PFSK-1 (cell line): ENCODE measurements around the gene SNX4.

Source experiments
- FOXP2 ChIP-seq: optimal IDR thresholded peaks from 2 replicates; pipeline ENCODE3; 2011; ENCODE audit warnings: borderline replicate concordance, control low read depth, inconsistent platforms; ENCODE audit not compliant: insufficient read depth; ENCODE audit errors: extremely low read length, extremely low read depth
- POLR2AphosphoS5 ChIP-seq: IDR thresholded peaks from 2 replicates; pipeline ENCODE4 v1.6.1; 2012; ENCODE audit warnings: low read depth, mild to moderate bottlenecking, control low read depth, low read length, moderate library complexity
- SIN3A ChIP-seq: IDR thresholded peaks from 2 replicates; pipeline ENCODE4 v1.6.1; 2012; ENCODE audit warnings: mild to moderate bottlenecking, low read length, moderate library complexity, borderline replicate concordance; ENCODE audit not compliant: insufficient read depth
- TAF1 ChIP-seq: IDR thresholded peaks from 2 replicates; pipeline ENCODE4 v1.6.1; 2012; ENCODE audit warnings: low read length, control low read depth, borderline replicate concordance; ENCODE audit not compliant: insufficient read depth
- TF ChIP-seq, protein P1 (sequence below), 2 experiments: IDR thresholded peaks; 2 replicates each; pipeline versions ENCODE4 v1.6.1 to v1.8.0; 2011 to 2012; ENCODE audit warnings: low read depth in 2 of 2, low read length in 2 of 2, control low read depth in 1 of 2, inconsistent platforms in 1 of 2, mild to moderate bottlenecking in 1 of 2, moderate library complexity in 1 of 2; ENCODE audit not compliant: insufficient read depth in 1 of 2

DNA sequence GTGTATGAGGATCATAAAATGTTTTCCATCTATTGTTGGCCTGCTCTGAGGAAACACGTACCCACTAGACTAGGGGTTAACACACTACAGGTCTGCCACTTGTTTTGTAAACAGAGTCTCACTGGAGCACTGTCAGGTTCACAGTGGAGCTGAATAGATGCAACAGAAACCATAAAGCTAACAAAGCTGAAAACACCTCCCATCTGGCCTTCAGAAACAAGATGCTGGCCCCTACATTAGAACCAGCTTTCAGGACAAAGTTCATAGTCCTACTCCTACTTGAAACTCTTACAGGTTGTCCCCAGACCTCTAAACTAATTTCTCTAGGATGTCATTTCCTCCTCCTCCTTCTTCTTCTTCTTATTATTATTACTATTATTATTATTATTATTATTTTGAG is 42.3 kb downstream of the SNX4 start:
- no peak for TF ChIP-seq TAF1
- TF ChIP-seq, protein P1, sequence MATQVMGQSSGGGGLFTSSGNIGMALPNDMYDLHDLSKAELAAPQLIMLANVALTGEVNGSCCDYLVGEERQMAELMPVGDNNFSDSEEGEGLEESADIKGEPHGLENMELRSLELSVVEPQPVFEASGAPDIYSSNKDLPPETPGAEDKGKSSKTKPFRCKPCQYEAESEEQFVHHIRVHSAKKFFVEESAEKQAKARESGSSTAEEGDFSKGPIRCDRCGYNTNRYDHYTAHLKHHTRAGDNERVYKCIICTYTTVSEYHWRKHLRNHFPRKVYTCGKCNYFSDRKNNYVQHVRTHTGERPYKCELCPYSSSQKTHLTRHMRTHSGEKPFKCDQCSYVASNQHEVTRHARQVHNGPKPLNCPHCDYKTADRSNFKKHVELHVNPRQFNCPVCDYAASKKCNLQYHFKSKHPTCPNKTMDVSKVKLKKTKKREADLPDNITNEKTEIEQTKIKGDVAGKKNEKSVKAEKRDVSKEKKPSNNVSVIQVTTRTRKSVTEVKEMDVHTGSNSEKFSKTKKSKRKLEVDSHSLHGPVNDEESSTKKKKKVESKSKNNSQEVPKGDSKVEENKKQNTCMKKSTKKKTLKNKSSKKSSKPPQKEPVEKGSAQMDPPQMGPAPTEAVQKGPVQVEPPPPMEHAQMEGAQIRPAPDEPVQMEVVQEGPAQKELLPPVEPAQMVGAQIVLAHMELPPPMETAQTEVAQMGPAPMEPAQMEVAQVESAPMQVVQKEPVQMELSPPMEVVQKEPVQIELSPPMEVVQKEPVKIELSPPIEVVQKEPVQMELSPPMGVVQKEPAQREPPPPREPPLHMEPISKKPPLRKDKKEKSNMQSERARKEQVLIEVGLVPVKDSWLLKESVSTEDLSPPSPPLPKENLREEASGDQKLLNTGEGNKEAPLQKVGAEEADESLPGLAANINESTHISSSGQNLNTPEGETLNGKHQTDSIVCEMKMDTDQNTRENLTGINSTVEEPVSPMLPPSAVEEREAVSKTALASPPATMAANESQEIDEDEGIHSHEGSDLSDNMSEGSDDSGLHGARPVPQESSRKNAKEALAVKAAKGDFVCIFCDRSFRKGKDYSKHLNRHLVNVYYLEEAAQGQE (IDR thresholded peaks at IDR 0.05; ENCODE audit: insufficient read depth in 1 of 2, low read depth in 2 of 2, low read length in 2 of 2): no peak
- TF ChIP-seq POLR2AphosphoS5: no peak
- no peak for TF ChIP-seq FOXP2
- TF ChIP-seq SIN3A: no peak
